PC-3 (cell line): ENCODE data around the gene ENOPH1.
"Not testable (repeated sequence)": the region's sequence is repeated elsewhere in the genome, so short reads cannot be mapped to it uniquely, and the experiment has no call there.

Experiments
- CTCF ChIP-seq: fragments of 300-600 bp; sonication (generic); conservative IDR thresholded peaks from 2 replicates; pipeline ENCODE4 v1.5.1; 2017; ENCODE audit warnings: antibody characterized with exemption, low read depth, mild to moderate bottlenecking, low read length
- EZH2 ChIP-seq: fragments of 300-600 bp; sonication (generic); IDR thresholded peaks from one replicate; pipeline ENCODE4 v1.6.1; 2017; ENCODE audit warnings: antibody characterized with exemption, mild to moderate bottlenecking, low read length; ENCODE audit not compliant: unreplicated experiment
- EZH2phosphoT487 ChIP-seq: fragments of 300-600 bp; sonication (generic); IDR thresholded peaks from 2 replicates; pipeline ENCODE4 v1.6.1; 2018; ENCODE audit warnings: mild to moderate bottlenecking, antibody characterized with exemption, low read length, borderline replicate concordance

GRCh38 chr4:82390061-82390460 lies 40.3 kb upstream of the ENOPH1 start:
- not testable (repeated sequence) for TF ChIP-seq CTCF, EZH2, EZH2phosphoT487
